Spinal cord (tissue), 10 donors: ENCODE data around the gene SHPK. TPM values are rescaled to one million over a fixed set of nuclear protein-coding genes. Genes with fewer than 3 reads are reported as not detected.

Source experiments
- DNase-seq, 6 donors: peaks; one replicate each; pipeline versions ENCODE4 v3.0.0 to v3.0.0-alpha.2; 2013 to 2015; ENCODE audit warnings: low spot score in 6 of 6, low read depth in 4 of 6
- H3K27ac ChIP-seq: one replicate; pipeline ENCODE4 v1.5.1; 2013; ENCODE audit warnings: low read depth, low read length, control low read depth
- H3K27me3 ChIP-seq: one replicate; pipeline ENCODE4 v1.6.1; 2013; ENCODE audit warnings: low read length; ENCODE audit not compliant: control insufficient read depth, insufficient read depth
- H3K36me3 ChIP-seq: one replicate; pipeline ENCODE4 v1.6.1; 2013; ENCODE audit warnings: low read length; ENCODE audit not compliant: control insufficient read depth, insufficient read depth
- H3K4me1 ChIP-seq: one replicate; pipeline ENCODE4 v1.6.1; 2013; ENCODE audit warnings: low read length; ENCODE audit not compliant: control insufficient read depth, insufficient read depth
- H3K4me3 ChIP-seq: one replicate; pipeline ENCODE4 v1.5.1; 2013; ENCODE audit warnings: low read depth, low read length, control low read depth
- H3K9me3 ChIP-seq: one replicate; pipeline ENCODE4 v1.6.1; 2013; ENCODE audit warnings: low read length; ENCODE audit not compliant: control insufficient read depth, insufficient read depth
- WGBS: methylation state at CpG from one replicate; pipeline ENCODE4 v1.1.5; 2013; ENCODE audit warnings: missing lambda C conversion rate; ENCODE audit not compliant: insufficient coverage; 5-methylcytosine and 5-hydroxymethylcytosine counted together
- polyA plus RNA-seq, 2 donors: library from polyadenylated mRNA; unstranded; fragments of 120-200 nt; gene quantifications; one replicate each; pipeline ENCODE4 v1.2.1, GENCODE V29; 2013; ENCODE audit not compliant: insufficient read length in 2 of 2
- total RNA-seq, 2 donors: library from RNA; depleted of rRNA in 1 of 2; stranded (reverse); fragments of 120-200 nt in 1 of 2; fragments of >200 nt in 1 of 2; gene quantifications; one replicate each; pipeline versions ENCODE4 v1.2.3 to v1.2.4, GENCODE V29; 2013 to 2014
- donor health status: healthy.

Gene SHPK
- total and polyA plus RNA-seq, 4 donors = 9.6 to 16.2 (median 14.0) TPM

DNA sequence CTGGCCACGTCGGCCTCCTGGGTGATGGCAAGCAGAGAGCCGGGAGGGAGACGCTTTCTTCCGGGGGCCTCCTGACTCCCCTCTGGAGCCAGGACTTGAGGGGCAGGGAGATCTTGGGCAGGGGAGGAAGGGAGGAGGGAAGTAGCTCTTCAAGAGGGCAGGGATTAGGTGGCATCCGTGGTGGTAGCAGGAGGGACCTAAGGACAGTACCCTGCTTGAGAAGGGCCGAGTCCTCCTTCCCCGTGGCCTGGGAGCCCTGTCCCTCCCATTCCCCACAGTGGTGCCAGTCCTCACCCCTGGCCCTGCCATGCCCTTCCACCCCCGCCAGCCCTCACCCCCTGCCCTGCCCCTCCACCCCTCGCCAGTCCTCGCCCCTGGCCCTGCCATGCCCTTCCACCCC lies 19.7 kb upstream of the SHPK start:
- peaks cover 34% of the 10 kb centered on the region for H3K4me1 ChIP-seq
- no peaks in the 10 kb centered on the region for H3K27me3 ChIP-seq
- H3K36me3 ChIP-seq = peaks cover 63% of the 10 kb centered on the region
- no peaks in the 10 kb centered on the region for H3K9me3 ChIP-seq
- 92% methylated on average over 7 of the region's 11 CpGs for WGBS
- H3K4me3 ChIP-seq = no peak overlapping the region
- no peak for DNase-seq
- no peak overlapping the region for H3K27ac ChIP-seq

DNA sequence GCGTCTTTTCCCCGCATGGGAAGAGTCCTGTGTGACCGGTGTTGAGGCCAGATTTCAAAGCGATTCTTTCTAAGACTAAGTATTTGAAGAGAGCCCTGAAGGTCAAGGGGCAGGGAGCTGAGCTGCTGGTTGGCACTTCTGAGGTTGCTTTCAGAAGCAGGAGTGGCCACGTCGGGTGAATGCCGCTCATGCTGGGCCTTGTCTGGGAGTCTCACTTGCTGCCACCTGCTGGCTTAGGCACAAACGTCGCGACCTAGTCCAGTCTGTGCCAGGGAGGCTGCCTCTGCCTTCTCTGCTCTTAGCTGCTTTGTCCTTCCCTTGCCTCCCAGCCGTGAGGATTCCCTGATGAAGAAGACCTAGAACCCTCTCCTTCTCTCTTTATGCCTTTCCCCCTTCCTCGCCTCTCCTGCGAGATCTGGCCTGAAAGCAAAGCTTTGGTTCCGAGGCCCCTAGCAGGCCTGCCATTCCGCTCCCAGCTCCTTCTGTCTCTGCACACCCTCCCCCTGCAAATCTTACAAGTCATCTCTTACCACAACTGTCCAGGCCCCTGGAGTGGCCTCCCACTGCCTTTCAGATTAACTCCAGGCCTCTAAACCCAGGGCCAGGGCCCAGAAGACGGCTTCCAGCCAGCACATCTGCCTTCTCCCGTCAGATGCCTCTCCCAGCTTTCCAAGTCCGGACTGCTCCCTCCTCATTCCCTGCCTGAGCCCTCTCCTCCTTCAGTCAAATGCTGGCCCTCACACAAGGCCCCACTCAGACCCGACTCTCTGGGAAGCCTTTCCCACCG lies 11.9 kb upstream of the SHPK start:
- peaks cover 50% of the 10 kb centered on the region for H3K36me3 ChIP-seq
- no peaks in the 10 kb centered on the region for H3K9me3 ChIP-seq
- peak in 2 of 6 donors; percentile 69 to 84 for DNase-seq
- H3K4me1 ChIP-seq = peaks cover 5% of the 10 kb centered on the region
- no peak overlapping the region for H3K27ac ChIP-seq
- H3K4me3 ChIP-seq = no peak overlapping the region
- 57% methylated on average over 20 of the region's 20 CpGs for WGBS
- no peaks in the 10 kb centered on the region for H3K27me3 ChIP-seq

DNA sequence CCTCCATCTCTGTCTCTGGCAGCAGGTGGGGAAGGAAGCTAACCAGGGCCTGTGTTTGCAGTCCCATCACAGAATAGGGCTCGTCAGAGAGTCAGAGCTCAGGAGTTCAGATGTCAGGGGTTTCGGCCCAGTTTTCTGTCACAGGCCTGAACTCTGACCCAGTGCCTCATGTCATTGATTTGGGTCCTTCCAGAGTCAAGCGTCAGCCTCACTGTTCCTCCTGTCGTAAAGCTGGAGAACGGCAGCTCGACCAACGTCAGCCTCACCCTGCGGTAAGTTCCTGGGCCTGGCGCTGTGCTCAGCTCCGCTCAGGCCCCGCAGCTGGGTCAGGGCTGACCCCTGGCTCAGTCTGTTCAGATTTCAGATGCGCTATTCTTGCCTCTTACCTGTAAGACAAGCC lies 11.2 kb upstream of the SHPK start:
- no peak for DNase-seq
- Histone ChIP-seq H3K36me3 (peaks cover 56% of the 10 kb centered on the region), H3K4me1 (peaks cover 5% of the 10 kb centered on the region), H3K9me3 (no peaks in the 10 kb centered on the region), H3K4me3 (no peak overlapping the region), H3K27ac (no peak overlapping the region), H3K27me3 (no peaks in the 10 kb centered on the region)
- 82% methylated on average over 12 of the region's 12 CpGs for WGBS

DNA sequence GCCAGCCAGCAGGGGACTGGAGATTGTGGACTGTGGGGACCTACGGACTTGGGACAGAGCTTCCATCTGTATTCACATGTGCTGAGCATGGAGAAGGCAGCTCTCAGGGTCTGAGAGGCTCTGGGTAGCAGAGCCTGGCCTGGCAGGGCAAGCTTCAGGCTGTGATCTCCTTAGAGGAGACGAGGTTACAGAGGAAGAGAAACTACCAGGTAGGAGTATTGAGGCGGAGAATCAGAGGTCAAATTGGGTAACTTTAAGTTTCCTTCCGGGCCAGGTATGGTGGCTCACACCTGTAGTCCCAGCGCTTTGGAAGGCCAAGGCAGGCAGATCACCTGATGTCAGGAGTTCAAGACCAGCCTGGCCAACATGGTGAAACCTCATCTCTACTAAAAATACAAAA lies 9.3 kb upstream of the SHPK start:
- 78% methylated on average over 5 of the region's 5 CpGs for WGBS
- Histone ChIP-seq H3K27me3 (no peaks in the 10 kb centered on the region), H3K27ac (no peak overlapping the region), H3K9me3 (no peaks in the 10 kb centered on the region), H3K4me3 (no peak overlapping the region), H3K4me1 (peaks cover 5% of the 10 kb centered on the region), H3K36me3 (peaks cover 60% of the 10 kb centered on the region)
- DNase-seq = no peak

DNA sequence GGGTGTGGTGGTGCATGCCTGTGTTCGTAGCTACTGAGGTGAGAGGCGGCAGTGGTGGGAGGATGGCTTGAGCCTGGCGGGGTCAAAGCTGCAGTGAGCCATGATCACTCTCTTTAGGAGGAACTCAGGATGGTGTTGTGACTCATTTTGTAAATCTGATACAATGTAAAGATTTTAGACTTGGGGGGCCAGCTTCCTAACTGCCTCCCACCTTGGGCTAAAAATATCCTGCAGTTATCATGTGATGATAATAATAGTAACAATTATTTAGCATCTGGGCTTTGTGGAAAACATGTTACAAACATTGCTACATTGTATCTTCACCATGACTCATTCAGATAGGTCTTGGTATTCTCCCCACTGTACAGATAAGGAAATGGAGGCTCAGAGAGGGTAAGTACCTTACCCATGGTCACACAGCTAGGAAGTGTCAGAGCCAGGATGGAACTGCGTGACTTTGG lies 7.9 kb upstream of the SHPK start:
- Histone ChIP-seq H3K36me3 (peaks cover 59% of the 10 kb centered on the region), H3K27me3 (no peaks in the 10 kb centered on the region), H3K9me3 (no peaks in the 10 kb centered on the region), H3K4me3 (no peak overlapping the region), H3K27ac (no peak overlapping the region), H3K4me1 (peaks cover 5% of the 10 kb centered on the region)
- DNase-seq = no peak
- 100% methylated on average over 3 of the region's 4 CpGs for WGBS

DNA sequence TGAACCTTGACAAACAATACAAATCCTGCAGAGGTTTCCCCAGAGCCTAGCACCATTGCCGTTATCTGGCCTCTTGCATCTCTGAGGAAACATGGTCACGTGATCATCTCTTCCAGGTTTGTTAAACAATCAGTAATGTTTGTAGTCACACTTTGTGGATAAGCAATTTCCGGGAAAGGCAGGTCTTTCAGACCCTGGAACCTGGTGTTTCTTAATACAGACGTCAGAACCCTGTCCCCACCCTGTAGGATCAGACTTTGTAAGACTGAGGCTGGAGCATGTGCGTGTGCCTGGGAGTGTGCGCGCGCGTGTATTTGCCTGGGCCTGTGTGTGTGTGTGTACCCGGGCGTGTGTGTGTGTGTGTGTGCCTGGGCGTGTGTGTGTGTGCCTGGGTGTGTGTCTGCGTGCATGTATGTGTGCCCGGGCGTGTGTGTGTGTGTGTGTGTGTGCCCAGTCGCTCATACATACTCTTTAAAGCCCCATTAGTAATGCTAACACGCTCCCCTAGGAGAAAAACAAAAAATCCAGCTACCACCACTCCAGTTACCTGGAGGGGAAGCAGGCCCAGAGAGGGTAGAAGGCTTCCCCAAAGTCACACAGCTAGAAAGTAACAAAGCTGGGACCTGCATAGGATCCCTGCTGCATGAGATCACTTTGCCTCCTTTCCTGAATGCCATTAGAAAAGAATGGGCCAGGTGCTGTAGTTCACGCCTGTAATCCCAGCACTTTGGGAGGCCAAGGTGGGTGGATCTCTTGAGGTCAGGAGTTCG lies 5.9 kb upstream of the SHPK start:
- DNase-seq = no peak
- H3K4me1 ChIP-seq = peaks cover 10% of the 10 kb centered on the region
- H3K4me3 ChIP-seq = no peak overlapping the region
- H3K27me3 ChIP-seq = no peaks in the 10 kb centered on the region
- H3K27ac ChIP-seq = no peak overlapping the region
- 91% methylated on average over 10 of the region's 19 CpGs for WGBS
- H3K36me3 ChIP-seq = peaks cover 45% of the 10 kb centered on the region
- H3K9me3 ChIP-seq = no peaks in the 10 kb centered on the region

DNA sequence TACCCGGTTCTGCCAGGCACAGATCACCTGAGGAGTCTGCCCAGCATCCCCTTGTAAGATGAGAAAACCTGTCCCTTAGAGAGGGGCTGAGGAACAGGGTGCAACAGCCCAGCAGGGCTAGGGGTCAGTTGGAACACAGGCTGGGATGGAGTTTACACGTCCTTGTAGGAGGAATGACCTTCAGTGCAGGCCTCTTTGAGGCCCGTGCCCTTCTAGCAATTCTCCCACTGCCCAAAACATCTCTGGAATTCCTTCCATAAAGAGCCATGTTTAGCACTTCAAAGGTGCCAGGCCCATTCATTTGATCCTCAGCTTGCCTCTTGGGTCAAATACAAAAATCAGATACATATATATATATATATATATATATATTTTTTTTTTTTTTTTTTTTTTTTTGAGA lies 5.0 kb upstream of the SHPK start:
- no peaks in the 10 kb centered on the region for H3K27me3 ChIP-seq
- no peak overlapping the region for H3K27ac ChIP-seq
- H3K4me3 ChIP-seq = no peak overlapping the region
- WGBS = 60% methylated on average over 2 of the region's 3 CpGs
- no peak for DNase-seq
- peaks cover 11% of the 10 kb centered on the region for H3K4me1 ChIP-seq
- peaks cover 40% of the 10 kb centered on the region for H3K36me3 ChIP-seq
- no peaks in the 10 kb centered on the region for H3K9me3 ChIP-seq

DNA sequence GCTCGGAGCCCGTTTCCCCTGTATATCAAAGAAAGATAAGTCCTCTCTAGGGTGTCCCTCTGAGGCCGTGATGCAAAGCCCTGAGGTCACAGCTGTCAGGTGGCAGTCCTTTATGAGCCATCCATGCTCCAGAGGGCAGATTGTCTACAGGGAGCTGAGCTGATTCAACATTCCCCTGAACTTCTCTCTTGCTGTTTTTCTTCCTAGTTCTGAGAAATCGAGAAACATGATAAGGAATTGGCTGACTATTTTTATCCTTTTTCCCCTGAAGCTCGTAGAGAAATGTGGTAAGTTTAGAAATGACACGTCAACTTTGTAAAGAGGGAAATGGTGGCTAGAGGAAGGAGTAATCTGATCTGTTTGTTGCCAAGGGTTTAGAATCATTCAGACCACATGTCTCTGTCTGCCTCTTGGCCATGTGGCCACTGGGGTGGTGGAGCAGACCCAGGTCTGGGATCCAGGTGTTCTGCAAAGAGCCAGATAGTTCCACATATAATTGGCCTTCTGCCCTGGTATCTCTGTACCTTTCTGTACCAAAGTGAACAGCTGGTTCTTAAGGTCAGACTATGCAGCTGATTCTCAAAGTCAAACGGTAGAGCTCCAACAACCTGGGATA lies 4.0 kb upstream of the SHPK start:
- Histone ChIP-seq H3K27ac (no peak overlapping the region), H3K4me1 (peaks cover 18% of the 10 kb centered on the region), H3K9me3 (no peaks in the 10 kb centered on the region), H3K27me3 (no peaks in the 10 kb centered on the region), H3K4me3 (no peak overlapping the region), H3K36me3 (peaks cover 33% of the 10 kb centered on the region)
- WGBS = 63% methylated on average over 6 of the region's 7 CpGs
- DNase-seq = no peak

DNA sequence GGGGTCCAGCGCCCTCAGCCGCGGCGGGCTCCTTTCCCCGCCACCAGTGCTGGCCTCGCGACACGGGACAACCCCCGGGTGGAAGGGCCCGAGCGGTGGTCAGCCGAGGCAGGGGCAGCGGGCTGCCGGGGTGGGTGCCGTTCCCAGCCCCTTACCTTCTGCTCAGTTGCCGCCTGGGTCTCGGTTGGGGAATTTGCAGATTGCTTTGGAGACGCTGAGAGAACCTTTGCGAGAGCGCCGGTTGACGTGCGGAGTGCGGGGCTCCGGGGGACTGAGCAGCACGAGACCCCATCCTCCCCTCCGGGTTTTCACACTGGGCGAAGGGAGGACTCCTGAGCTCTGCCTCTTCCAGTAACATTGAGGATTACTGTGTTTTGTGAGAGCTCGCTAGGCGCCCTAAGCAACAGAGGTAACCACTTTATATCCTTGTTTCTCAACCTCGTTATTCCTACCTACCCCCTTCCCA lies 891 bp upstream of the SHPK start:
- Histone ChIP-seq H3K4me3 (peak overlapping the region; percentile 86), H3K4me1 (peaks cover 22% of the 10 kb centered on the region), H3K36me3 (peaks cover 28% of the 10 kb centered on the region), H3K27me3 (no peaks in the 10 kb centered on the region), H3K9me3 (no peaks in the 10 kb centered on the region), H3K27ac (peak overlapping the region; percentile 99)
- DNase-seq = peak in 1 of 6 donors; percentile 19
- under 1% methylated on average over 28 of the region's 31 CpGs for WGBS
